T47D (cell line): ENCODE measurements around the gene SPANXN2.

Experiments used
- DNase-seq, 2 experiments: peaks; one replicate each; pipeline versions ENCODE4 v3.0.0 to v3.0.0-alpha.2; 2011 to 2012; ENCODE audit warnings: low read depth in 1 of 2, low spot score in 1 of 2
- JUND ChIP-seq: IDR thresholded peaks from 2 replicates; pipeline ENCODE4 v1.6.1; 2012; ENCODE audit warnings: low read depth
- in situ Hi-C: cut with HindIII; loops from 2 replicates; pipeline ENCODE4 v1.10.0; 2016; ENCODE audit warnings: low sequenced_read_pairs, low pct_unique_long_range_greater_than_20kb

SPANXN2 gene

DNA sequence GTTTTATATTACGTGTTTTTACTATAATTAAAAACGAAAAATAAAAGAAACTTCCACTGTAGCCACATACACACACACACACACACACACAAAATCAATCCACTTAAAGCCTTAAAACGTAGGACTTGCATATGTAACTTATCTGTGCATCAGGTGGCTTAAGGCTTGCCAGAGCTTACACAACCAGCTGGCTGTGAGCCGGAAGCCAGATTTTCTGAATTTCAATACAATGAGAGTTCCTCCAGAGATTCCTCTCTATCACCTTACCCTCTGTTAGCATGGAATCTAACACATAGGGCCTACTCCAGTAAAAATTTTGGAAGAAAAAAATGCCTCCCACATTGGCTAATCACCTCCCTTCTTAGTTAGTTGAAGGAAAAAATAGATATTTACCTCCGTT lies 56.8 kb downstream of the SPANXN2 start:
- no peak for TF ChIP-seq JUND
- peak in 1 of 2 experiments; percentile 15 for DNase-seq
- in situ Hi-C loops: no loop called here
